Kidney tubule cell (primary cell): ENCODE measurements around the gene PLPPR3.

Source experiments
- DNase-seq: peaks from one replicate; pipeline ENCODE4 v3.0.0-alpha.2; 2018; ENCODE audit warnings: low spot score

PLPPR3 gene

GRCh38 chr19:776549-776948 lies 45.2 kb downstream of the PLPPR3 start:
- DNase-seq = peak; percentile 63

DNA sequence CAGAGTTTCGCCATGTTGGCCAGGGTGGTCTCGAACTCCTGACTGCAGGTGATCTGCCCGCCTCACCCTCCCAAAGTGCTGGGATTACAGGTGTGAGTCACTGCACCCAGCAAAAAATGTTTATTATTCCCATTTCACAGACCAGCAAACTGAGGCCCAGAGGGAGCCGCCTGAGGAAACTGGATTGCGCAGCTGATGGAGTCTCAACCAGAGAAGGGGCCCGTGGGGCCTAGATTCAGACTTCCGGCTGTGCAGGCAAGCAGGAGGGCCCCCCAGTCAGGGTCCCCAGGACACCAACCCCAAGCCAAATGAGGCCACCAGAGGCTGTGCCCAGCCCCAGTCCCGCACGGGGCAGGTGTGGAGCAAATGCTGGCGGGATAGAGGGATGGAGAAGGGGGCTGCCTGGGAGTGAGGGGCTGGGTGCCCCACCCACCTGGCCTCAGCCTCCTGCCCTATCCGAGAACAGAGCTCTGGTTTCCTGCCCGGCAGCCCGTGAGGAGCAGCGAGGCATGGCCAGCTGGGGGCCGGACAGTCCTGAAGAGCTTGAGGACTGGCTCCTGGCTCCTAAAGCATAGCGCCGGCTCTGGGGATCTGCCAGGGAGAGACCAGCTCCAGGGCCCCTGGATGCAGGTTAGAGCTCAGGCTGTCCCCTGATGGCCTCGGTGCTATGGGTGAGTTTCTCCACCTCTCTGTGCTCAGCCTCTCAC lies 48.9 kb downstream of the PLPPR3 start:
- peak; percentile 57 for DNase-seq

GRCh38 chr19:772063-772462 lies 49.7 kb downstream of the PLPPR3 start:
- DNase-seq = no peak

DNA sequence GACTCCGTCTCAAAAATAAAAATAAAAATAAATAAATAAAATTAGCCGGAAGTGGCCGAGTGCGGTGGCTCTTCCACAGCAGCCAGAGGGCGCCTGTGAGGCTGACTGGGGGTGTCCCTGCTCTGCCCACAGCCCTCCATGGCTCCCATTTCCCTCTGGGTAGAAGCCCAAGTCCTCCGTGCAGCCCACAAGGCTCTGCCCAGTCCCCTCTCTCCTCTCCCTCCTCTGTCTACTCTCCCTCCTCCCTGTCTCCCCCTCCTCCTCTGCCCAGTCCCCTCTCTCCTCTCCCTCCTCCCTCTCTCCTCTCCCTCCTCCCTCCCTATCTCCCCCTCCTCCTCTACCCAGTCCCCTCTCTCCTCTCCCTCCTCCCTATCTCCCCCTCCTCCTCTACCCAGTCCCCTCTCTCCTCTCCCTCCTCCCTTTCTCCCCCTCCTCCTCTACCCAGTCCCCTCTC lies 50.4 kb downstream of the PLPPR3 start:
- DNase-seq = peak; percentile 56

GRCh38 chr19:769616-770015 lies 52.1 kb downstream of the PLPPR3 start:
- DNase-seq = no peak

- DNase-seq = peak; percentile 93
Observed at GRCh38 chr19:768424-768823, 53.3 kb downstream of the PLPPR3 start.

DNA sequence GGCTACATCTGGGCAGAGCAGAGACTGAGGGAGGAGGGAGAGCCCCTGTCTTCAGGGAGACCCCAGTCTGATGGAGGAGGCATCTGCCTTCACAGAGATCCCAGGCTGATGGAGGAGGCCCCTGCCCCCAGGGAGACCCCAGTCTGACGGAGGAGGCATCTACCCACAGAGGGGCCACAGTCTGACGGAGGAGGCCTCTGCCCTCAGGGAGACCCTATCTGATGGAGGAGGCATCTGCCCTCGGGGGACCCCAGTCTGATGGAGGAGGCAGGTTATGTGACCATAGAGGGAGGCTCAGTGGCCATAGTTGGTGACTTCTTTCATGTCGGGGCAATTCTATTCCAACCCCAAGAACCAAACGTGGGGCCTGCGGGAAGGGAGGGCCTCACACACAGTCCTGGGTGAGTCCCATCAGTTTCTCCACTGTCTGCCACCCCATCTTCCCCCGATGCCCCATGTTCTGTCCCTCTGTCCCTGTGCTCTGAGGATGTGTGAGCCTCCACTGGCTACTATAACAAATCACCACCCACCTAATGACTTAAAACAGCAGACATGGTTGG lies 56.5 kb downstream of the PLPPR3 start:
- no peak for DNase-seq

- no peak for DNase-seq
Observed at GRCh38 chr19:764301-764700, 57.5 kb downstream of the PLPPR3 start.

DNA sequence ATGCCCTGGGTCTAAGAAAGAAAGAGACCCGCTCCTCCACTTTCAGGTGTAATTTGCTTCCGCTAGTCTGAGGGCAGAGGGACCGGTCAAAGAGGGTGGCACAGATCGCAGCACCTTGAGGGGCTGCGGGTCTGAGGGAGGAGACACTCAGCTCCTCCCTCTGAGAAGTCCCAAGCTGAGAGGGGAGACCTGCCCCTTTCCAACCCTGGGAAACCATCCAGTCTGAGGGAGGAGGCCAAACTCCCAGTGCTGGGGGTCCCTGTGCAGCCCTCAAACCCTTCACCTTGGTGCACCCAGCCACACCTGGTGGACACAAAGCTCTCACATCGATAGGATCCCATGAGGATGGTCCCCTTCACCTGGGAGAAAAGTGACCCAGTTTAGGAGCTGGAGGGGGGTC lies 57.9 kb downstream of the PLPPR3 start:
- no peak for DNase-seq

GRCh38 chr19:763181-763580 lies 58.6 kb downstream of the PLPPR3 start:
- DNase-seq = no peak
